Endothelial cell of umbilical vein (primary cell): ENCODE results near the gene MGME1. TPM values are rescaled to one million over a fixed set of nuclear protein-coding genes. Genes with fewer than 3 reads are reported as not detected.

Experiments used
- BruUV-seq: library from RNA; stranded (reverse); fragments of 400-500 nt; replicated peaks from 2 replicates; lab custom pipeline; 2021; lab: Mats Ljungman, UMichigan
- CTCF ChIA-PET: fragments of 300-600, 350-600 bp; sonication (Branson Sonifier 250); formaldehyde crosslinking; loops from one replicate; lab custom pipeline; 2021; ENCODE audit warnings: antibody characterized with exemption, inconsistent platforms; lab: Charles Lee
- POLR2A ChIA-PET: fragments of 300-600, 350-600 bp; sonication (Branson Sonifier 250); formaldehyde crosslinking; loops from one replicate; lab custom pipeline; 2021; ENCODE audit warnings: antibody characterized with exemption, inconsistent platforms; lab: Charles Lee
- DNase-seq: peaks from one replicate; pipeline ENCODE4 v3.0.0-alpha.2; 2011; ENCODE audit warnings: low read depth, low spot score
- FAIRE-seq: peaks from 2 replicates; lab custom pipeline; 2011; peaks lifted over from hg19 to GRCh38; lab: Jason Lieb, UNC
- H2AFZ ChIP-seq: 2 replicates; pipeline ENCODE4 v1.6.0; 2012; ENCODE audit warnings: low read depth, low read length, control low read depth, inconsistent platforms
- H3K27ac ChIP-seq: 2 replicates; pipeline ENCODE4 v1.5.1; 2011; ENCODE audit warnings: low read depth, mild to moderate bottlenecking, control low read depth, low read length, moderate library complexity; ENCODE audit not compliant: insufficient read depth
- H3K27me3 ChIP-seq, 2 experiments: 2 replicates each; pipeline versions ENCODE4 v1.6.0 to v1.6.1; 2011; ENCODE audit warnings: low read length in 2 of 2, mixed read lengths in 1 of 2; ENCODE audit not compliant: control insufficient read depth in 2 of 2, insufficient read depth in 2 of 2
- H3K36me3 ChIP-seq, 2 experiments: 2 replicates in 1 of 2; 3 replicates in 1 of 2; pipeline ENCODE4 v1.5.1; 2011; ENCODE audit warnings: low read length in 2 of 2, mild to moderate bottlenecking in 1 of 2, moderate library complexity in 1 of 2; ENCODE audit not compliant: control insufficient read depth in 2 of 2, insufficient read depth in 2 of 2; ENCODE audit errors: extremely low read depth in 1 of 2
- H3K4me1 ChIP-seq: 3 replicates; pipeline ENCODE4 v1.5.1; 2011; ENCODE audit warnings: mild to moderate bottlenecking, low read length; ENCODE audit not compliant: control insufficient read depth, insufficient read depth; ENCODE audit errors: extremely low read depth
- H3K4me2 ChIP-seq: 2 replicates; pipeline ENCODE4 v1.6.1; 2011; ENCODE audit warnings: low read length, control low read depth, mixed read lengths; ENCODE audit not compliant: insufficient read depth
- H3K4me3 ChIP-seq, 3 experiments: fragments of 200-600 bp in 1 of 3; sonication (generic), shearing (Covaris generic) in 1 of 3; replicated peaks in 1 of 3; 2 replicates each; pipeline ENCODE4 v1.5.1; 2011 to 2016; ENCODE audit warnings: control low read depth in 3 of 3, low read length in 3 of 3, mild to moderate bottlenecking in 2 of 3, inconsistent platforms in 1 of 3, low read depth in 1 of 3, moderate library complexity in 1 of 3; ENCODE audit not compliant: insufficient read depth in 1 of 3
- H3K79me2 ChIP-seq: 2 replicates; pipeline ENCODE4 v1.6.0; 2012; ENCODE audit warnings: low read length, inconsistent platforms; ENCODE audit not compliant: control insufficient read depth, insufficient read depth
- H3K9ac ChIP-seq: replicated peaks from 2 replicates; pipeline ENCODE3; 2011; ENCODE audit warnings: low read length, control low read depth; ENCODE audit not compliant: insufficient read depth; ENCODE audit errors: extremely low read depth
- H3K9me1 ChIP-seq: replicated peaks from 3 replicates; pipeline ENCODE4 v1.6.0; 2011; ENCODE audit warnings: mild to moderate bottlenecking, low read length; ENCODE audit not compliant: control insufficient read depth, insufficient read depth; ENCODE audit errors: extremely low read depth
- H3K9me3 ChIP-seq: replicated peaks from 2 replicates; pipeline ENCODE4 v1.5.1; 2012; ENCODE audit warnings: low read length, inconsistent platforms; ENCODE audit not compliant: control insufficient read depth, insufficient read depth
- H4K20me1 ChIP-seq: replicated peaks from 2 replicates; pipeline ENCODE3; 2011; ENCODE audit warnings: mild to moderate bottlenecking, low read length; ENCODE audit not compliant: control insufficient read depth, insufficient read depth; ENCODE audit errors: extremely low read depth
- CTCF ChIP-seq, 2 donors: IDR thresholded peaks; 1 replicate in 1 of 2; 2 replicates in 1 of 2; pipeline ENCODE4 v1.5.1; 2011; ENCODE audit warnings: low read length in 2 of 2, mild to moderate bottlenecking in 2 of 2, moderate library complexity in 2 of 2, control low read depth in 1 of 2, inconsistent platforms in 1 of 2, low read depth in 1 of 2; ENCODE audit not compliant: insufficient read depth in 1 of 2; ENCODE audit errors: extremely low read depth in 1 of 2
- EZH2 ChIP-seq: IDR thresholded peaks from 2 replicates; pipeline ENCODE4 v1.6.1; 2012; ENCODE audit warnings: borderline replicate concordance, low read depth, mild to moderate bottlenecking, moderate library complexity, low read length, inconsistent platforms; ENCODE audit not compliant: severe bottlenecking
- FOS ChIP-seq: IDR thresholded peaks from 2 replicates; pipeline ENCODE4 v1.6.1; 2011; ENCODE audit warnings: mild to moderate bottlenecking, low read length, moderate library complexity, borderline replicate concordance; ENCODE audit not compliant: insufficient read depth
- GATA2 ChIP-seq: IDR thresholded peaks from 2 replicates; pipeline ENCODE4 v1.7.0; 2011; ENCODE audit warnings: low read depth, mild to moderate bottlenecking, moderate library complexity, mixed read lengths, low read length; ENCODE audit not compliant: insufficient read length, insufficient read depth
- JUN ChIP-seq: IDR thresholded peaks from 2 replicates; pipeline ENCODE4 v1.6.1; 2011; ENCODE audit warnings: borderline replicate concordance, low read depth; ENCODE audit not compliant: insufficient read length, insufficient read depth
- MYC ChIP-seq: IDR thresholded peaks from one replicate; pipeline ENCODE4 v1.6.1; 2011; ENCODE audit warnings: mild to moderate bottlenecking, low read depth, low read length
- POLR2A ChIP-seq: IDR thresholded peaks from 2 replicates; pipeline ENCODE4 v1.6.1; 2012; ENCODE audit warnings: low read depth, mild to moderate bottlenecking, control low read depth, low read length
- POLR2AphosphoS5 ChIP-seq: IDR thresholded peaks from 2 replicates; pipeline ENCODE4 v1.6.1; 2012; ENCODE audit warnings: low read depth, mild to moderate bottlenecking, control low read depth, low read length, moderate library complexity; ENCODE audit not compliant: insufficient read depth
- dilution Hi-C: fragments of 300-500 bp; cut with MboI; formaldehyde crosslinking; loops from one replicate; pipeline ENCODE4 v1.15.0; 2019; ENCODE audit warnings: low sequenced_read_pairs; ENCODE audit not compliant: extremely low pct_ligation_motif_present
- intact Hi-C: fragments of 100-400 bp; cut with micrococcal nuclease; formaldehyde crosslinking; loops from one replicate; pipeline ENCODE4 v1.10.0; 2022
- polyA plus RNA-seq, 4 experiments: library from polyadenylated mRNA; depleted of rRNA in 3 of 4; stranded (reverse) in 3 of 4; unstranded in 1 of 4; fragments of >200 nt; gene quantifications; 2 replicates each; pipeline versions ENCODE4 v1.2.1 to v1.2.3, GENCODE V29; 2011 to 2012; ENCODE audit warnings: missing spikeins in 1 of 4
- total RNA-seq: library from RNA; stranded (reverse); gene quantifications from 2 replicates; pipeline ENCODE4 v1.2.3, GENCODE V29; 2021
- TF ChIP-seq, protein P1 (sequence below): IDR thresholded peaks from 2 replicates; pipeline ENCODE4 v1.6.1; 2011; ENCODE audit not compliant: insufficient read depth, insufficient read length

The MGME1 gene
- total and polyA plus RNA-seq, 2 donors (not counting 3 experiments of a cell fraction or from before 2014, with no cell fraction given), result 8.9 to 26.2 TPM

GRCh38 chr20:17987988-17988387 is 19.2 kb downstream of the MGME1 start:
- H2AFZ ChIP-seq, result no peak overlapping the region
- intact Hi-C loops (no loop called here), dilution Hi-C loops (no loop called here)
- no peaks in the 10 kb centered on the region for H3K36me3 ChIP-seq
- no peaks in the 10 kb centered on the region for H3K9me3 ChIP-seq
- H3K4me3 ChIP-seq, result no peak overlapping the region
- H3K27me3 ChIP-seq, result no peaks in the 10 kb centered on the region
- H3K9ac ChIP-seq, result no peak overlapping the region
- no peak for FAIRE-seq
- DNase-seq, result no peak
- CTCF ChIA-PET, result interaction anchor here (1.5 to 2.9 kb wide), 2 partner anchors 8 to 21 kb away, joined by 3 to 9 read pairs; no protein-coding TSS in a partner anchor
- TF ChIP-seq JUN (no peak), POLR2AphosphoS5 (no peak), POLR2A (no peak), GATA2 (no peak), FOS (no peak), CTCF (IDR thresholded peaks at IDR 0.05; ENCODE audit: extremely low read depth in 1 of 2, insufficient read depth in 1 of 2, low read depth in 1 of 2, low read length in 2 of 2) (no peak), MYC (no peak), EZH2 (no peak)
- TF ChIP-seq, protein P1, sequence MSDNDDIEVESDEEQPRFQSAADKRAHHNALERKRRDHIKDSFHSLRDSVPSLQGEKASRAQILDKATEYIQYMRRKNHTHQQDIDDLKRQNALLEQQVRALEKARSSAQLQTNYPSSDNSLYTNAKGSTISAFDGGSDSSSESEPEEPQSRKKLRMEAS, result no peak
- H3K27ac ChIP-seq, result no peak overlapping the region
- POLR2A ChIA-PET, result no interaction called here
- H3K4me1 ChIP-seq, result peaks cover 10% of the 10 kb centered on the region
- BruUV-seq, result no TSS peak
- H3K9me1 ChIP-seq, result no peaks in the 10 kb centered on the region
- H4K20me1 ChIP-seq, result no peaks in the 10 kb centered on the region
- H3K79me2 ChIP-seq, result peaks cover under 1% of the 10 kb centered on the region
- H3K4me2 ChIP-seq, result no peak overlapping the region
